Kidney (tissue), 14 donors: ENCODE measurements around the gene MMP11. TPM values are rescaled to one million over a fixed set of nuclear protein-coding genes. Genes with fewer than 3 reads are reported as not detected.

Experiments
- DNase-seq, 5 donors: peaks; one replicate each; pipeline ENCODE4 v3.0.0-alpha.2; 2013 to 2020
- FAIRE-seq: peaks from 2 replicates; lab custom pipeline; 2012; peaks lifted over from hg19 to GRCh38; lab: Jason Lieb, UNC
- H3K27ac ChIP-seq, 2 donors: one replicate each; pipeline ENCODE4 v1.7.0; 2013; ENCODE audit warnings: low read depth in 2 of 2, low read length in 2 of 2, inconsistent platforms in 1 of 2
- H3K27me3 ChIP-seq: one replicate; pipeline ENCODE4 v1.7.1; 2013; ENCODE audit warnings: low read length, inconsistent platforms; ENCODE audit not compliant: control insufficient read depth, insufficient read depth
- H3K36me3 ChIP-seq, 3 donors: one replicate each; pipeline versions ENCODE4 v1.7.0 to v1.7.1; 2013; ENCODE audit warnings: low read length in 3 of 3, control low read depth in 1 of 3, inconsistent platforms in 1 of 3; ENCODE audit not compliant: insufficient read depth in 3 of 3, control insufficient read depth in 2 of 3
- H3K4me1 ChIP-seq, 3 donors: one replicate each; pipeline versions ENCODE4 v1.7.0 to v1.7.1; 2013; ENCODE audit warnings: low read length in 3 of 3, inconsistent platforms in 1 of 3, low read depth in 1 of 3; ENCODE audit not compliant: control insufficient read depth in 2 of 3, insufficient read depth in 2 of 3
- H3K4me3 ChIP-seq, 3 donors: one replicate each; pipeline versions ENCODE4 v1.7.0 to v1.8.1; 2013; ENCODE audit warnings: low read length in 3 of 3, control low read depth in 1 of 3, inconsistent platforms in 1 of 3
- H3K9ac ChIP-seq, 3 donors: one replicate each; pipeline versions ENCODE4 v1.7.0 to v1.7.1; 2013; ENCODE audit warnings: low read length in 3 of 3, control low read depth in 1 of 3, inconsistent platforms in 1 of 3
- H3K9me3 ChIP-seq, 3 donors: one replicate each; pipeline versions ENCODE4 v1.7.0 to v1.7.1; 2013; ENCODE audit warnings: low read length in 3 of 3, control low read depth in 1 of 3, inconsistent platforms in 1 of 3; ENCODE audit not compliant: control insufficient read depth in 2 of 3, insufficient read depth in 1 of 3
- CTCF ChIP-seq: IDR thresholded peaks from 3 replicates; pipeline ENCODE4 v1.5.1; 2012; ENCODE audit warnings: mild to moderate bottlenecking, moderate library complexity, borderline replicate concordance; ENCODE audit not compliant: insufficient read depth; ENCODE audit errors: extremely low read depth
- intact Hi-C: fragments of 100-400 bp; cut with DNase I; formaldehyde crosslinking; loops from one replicate; pipeline ENCODE4 v1.11.1; 2022
- polyA plus RNA-seq: library from polyadenylated mRNA; stranded (reverse); fragments of 350-450 nt; fragmentation: Illumina TruSeq; extraction: RNeasy Lipid Tissue Mini Kit (QIAGEN cat#74804); gene quantifications from one replicate; pipeline ENCODE4 v1.2.3, GENCODE V29; 2014; ENCODE audit warnings: low read depth, low replicate concordance; ENCODE audit not compliant: insufficient read depth
- total RNA-seq: library from RNA; stranded (reverse); fragmentation: NEBNext Ultra II Directional; extraction: Animal tissue kit (Norgen Biotek cat#: 25700); gene quantifications from one replicate; pipeline ENCODE4 v1.2.1, GENCODE V29; 2021
- donor health status: control.
- donor health status: control.
- donor health status: control.
- donor health status: control.
- donor health status: control.
- donor health status: DM: yes; HTN: yes; CAD: no.
- donor health status: Normal renal cell carcinoma (clear cell type).

Gene MMP11
- total and polyA plus RNA-seq, 2 donors from 2014 or later: 2.7 to 4.4 TPM

- TF ChIP-seq CTCF: no peak
- intact Hi-C loops: no loop called here
- Histone ChIP-seq H3K4me1 (peaks cover 0 to 33% (median 8%) of the 10 kb centered on the region in 3 donors), H3K4me3 (no peak overlapping the region), H3K27me3 (no peaks in the 10 kb centered on the region), H3K27ac (no peak overlapping the region), H3K9me3 (no peaks in the 10 kb centered on the region), H3K36me3 (peaks cover 0 to 14% (median 0%) of the 10 kb centered on the region in 3 donors), H3K9ac (peak overlapping the region in 1 of 3 donors; percentile 12)
- DNase-seq: peak in 4 of 5 donors; percentile 66 to 77 (median 68)
- no peak for FAIRE-seq
Measured at GRCh38 chr22:23763579-23763945, 9.1 kb upstream of the MMP11 start.

GRCh38 chr22:23763954-23764353 lies 8.7 kb upstream of the MMP11 start:
- no peak overlapping the region for H3K4me3 ChIP-seq
- H3K4me1 ChIP-seq: peaks cover 0 to 33% (median 8%) of the 10 kb centered on the region in 3 donors
- no peak overlapping the region for H3K27ac ChIP-seq
- DNase-seq (peak in 1 of 5 donors; percentile 52), FAIRE-seq (no peak)
- H3K9ac ChIP-seq: peak overlapping the region in 1 of 3 donors; percentile 26
- H3K9me3 ChIP-seq: no peaks in the 10 kb centered on the region
- intact Hi-C loops: no loop called here
- peaks cover 0 to 14% (median 0%) of the 10 kb centered on the region in 3 donors for H3K36me3 ChIP-seq
- no peaks in the 10 kb centered on the region for H3K27me3 ChIP-seq
- no peak for TF ChIP-seq CTCF

GRCh38 chr22:23764899-23765881 lies 7.5 kb upstream of the MMP11 start:
- H3K9me3 ChIP-seq: no peaks in the 10 kb centered on the region
- H3K36me3 ChIP-seq: peaks cover 0 to 14% (median 0%) of the 10 kb centered on the region in 3 donors
- H3K4me3 ChIP-seq: peak overlapping the region in 2 of 3 donors; percentile 17 to 85
- intact Hi-C loops: no loop called here
- H3K4me1 ChIP-seq: peaks cover 0 to 33% (median 8%) of the 10 kb centered on the region in 3 donors
- H3K27ac ChIP-seq: no peak overlapping the region
- FAIRE-seq (no peak), DNase-seq (peak in 1 of 5 donors; percentile 37)
- H3K27me3 ChIP-seq: no peaks in the 10 kb centered on the region
- no peak for TF ChIP-seq CTCF
- H3K9ac ChIP-seq: peak overlapping the region in 2 of 3 donors; percentile 46 to 60
